SK-N-SH (cell line): ENCODE data around the gene VPS11. TPM values are rescaled to one million over a fixed set of nuclear protein-coding genes. Genes with fewer than 3 reads are reported as not detected.

Experiments used
- CTCF ChIA-PET: fragments of 300-600, 350-600 bp; formaldehyde crosslinking; extraction: SDS; loops from one replicate; lab custom pipeline; 2021; lab: Yijun Ruan, JAX
- POLR2A ChIA-PET: fragments of 350-600 bp; sonication (Branson Sonifier 250); formaldehyde crosslinking; extraction: SDS; loops from one replicate; lab custom pipeline; 2020; ENCODE audit warnings: antibody characterized with exemption, inconsistent platforms; lab: Yijun Ruan, JAX
- DNase-seq: peaks from one replicate; pipeline ENCODE4 v3.0.0; 2012
- H2AFZ ChIP-seq: fragments of 200-600 bp; sonication (generic); 2 replicates; pipeline ENCODE4 v1.8.1; 2016; ENCODE audit warnings: antibody characterized with exemption, mild to moderate bottlenecking, low read depth
- H3F3A ChIP-seq: fragments of 200-600 bp; sonication (generic); replicated peaks from 2 replicates; pipeline ENCODE3; 2016; ENCODE audit warnings: antibody characterized with exemption, mild to moderate bottlenecking; ENCODE audit not compliant: insufficient read depth
- H3K27ac ChIP-seq, 2 experiments: fragments of 200-500 bp in 1 of 2; fragments of 200-600 bp in 1 of 2; sonication (Bioruptor generic) in 1 of 2; sonication (generic), shearing (Covaris generic) in 1 of 2; 2 replicates each; pipeline versions ENCODE4 v1.5.1 to v1.6.1; 2014 to 2016; ENCODE audit warnings: low read depth in 2 of 2, inconsistent platforms in 1 of 2, low read length in 1 of 2, mild to moderate bottlenecking in 1 of 2, mixed read lengths in 1 of 2
- H3K27me3 ChIP-seq: fragments of 200-600 bp; sonication (generic), shearing (Covaris generic); 2 replicates; pipeline ENCODE4 v1.6.1; 2016; ENCODE audit warnings: mixed run types; ENCODE audit not compliant: insufficient read depth
- H3K36me3 ChIP-seq, 2 experiments: fragments of 200-500 bp in 1 of 2; fragments of 200-600 bp in 1 of 2; sonication (Bioruptor generic) in 1 of 2; sonication (generic) in 1 of 2; replicated peaks in 1 of 2; 2 replicates each; pipeline versions ENCODE3 to v1.5.1; 2014 to 2016; ENCODE audit warnings: low read length in 1 of 2, mild to moderate bottlenecking in 1 of 2; ENCODE audit not compliant: insufficient read depth in 2 of 2, control insufficient read depth in 1 of 2
- H3K4me1 ChIP-seq, 2 experiments: fragments of 200-500 bp in 1 of 2; fragments of 200-600 bp in 1 of 2; sonication (Bioruptor generic) in 1 of 2; sonication (generic), shearing (Covaris generic) in 1 of 2; 2 replicates each; pipeline versions ENCODE4 v1.5.1 to v1.6.1; 2014 to 2016; ENCODE audit warnings: low read depth in 1 of 2, low read length in 1 of 2, mixed run types in 1 of 2; ENCODE audit not compliant: insufficient read depth in 2 of 2, control insufficient read depth in 1 of 2
- H3K4me2 ChIP-seq: fragments of 200-600 bp; sonication (generic), shearing (Covaris generic); 2 replicates; pipeline ENCODE4 v1.6.1; 2017; ENCODE audit warnings: mixed run types
- H3K4me3 ChIP-seq, 2 experiments: fragments of 200-500 bp in 1 of 2; fragments of 200-600 bp in 1 of 2; sonication (Bioruptor generic) in 1 of 2; sonication (generic), shearing (Covaris generic) in 1 of 2; 2 replicates each; pipeline versions ENCODE4 v1.5.1 to v1.8.1; 2014 to 2016; ENCODE audit warnings: low read depth in 2 of 2, inconsistent platforms in 1 of 2, low read length in 1 of 2, mild to moderate bottlenecking in 1 of 2, mixed read lengths in 1 of 2, moderate library complexity in 1 of 2
- H3K79me2 ChIP-seq: fragments of 200-600 bp; sonication (generic); 2 replicates; pipeline ENCODE4 v1.8.1; 2017; ENCODE audit warnings: mild to moderate bottlenecking; ENCODE audit not compliant: insufficient read depth
- H3K9ac ChIP-seq: fragments of 200-600 bp; sonication (generic); 2 replicates; pipeline ENCODE4 v1.6.1; 2017; ENCODE audit warnings: mixed run types
- H3K9me2 ChIP-seq: fragments of 200-600 bp; sonication (generic); 2 replicates; pipeline ENCODE4 v1.6.1; 2017; ENCODE audit warnings: mixed run types
- H3K9me3 ChIP-seq: fragments of 200-600 bp; sonication (generic); 2 replicates; pipeline ENCODE4 v1.6.1; 2017; ENCODE audit warnings: mixed run types, mild to moderate bottlenecking, moderate library complexity
- H4K20me1 ChIP-seq: fragments of 200-600 bp; sonication (generic); 2 replicates; pipeline ENCODE4 v1.6.1; 2017; ENCODE audit warnings: mild to moderate bottlenecking, mixed run types; ENCODE audit not compliant: insufficient read depth
- CHD2 ChIP-seq: fragments of 150-350 bp; IDR thresholded peaks from 2 replicates; pipeline ENCODE4 v1.6.1; 2018; ENCODE audit warnings: low read length; ENCODE audit not compliant: partially characterized antibody
- ELF1 ChIP-seq: IDR thresholded peaks from 2 replicates; pipeline ENCODE4 v1.4.0; 2012
- EP300 ChIP-seq, 2 experiments: IDR thresholded peaks; 2 replicates each; pipeline versions ENCODE4 v1.4.0 to v1.6.1; 2012; ENCODE audit warnings: borderline replicate concordance in 1 of 2, low read depth in 1 of 2, low read length in 1 of 2
- FOSL2 ChIP-seq: IDR thresholded peaks from 2 replicates; pipeline ENCODE4 v1.4.0; 2012; ENCODE audit warnings: low read depth, mild to moderate bottlenecking, moderate library complexity, borderline replicate concordance
- JUND ChIP-seq: IDR thresholded peaks from 2 replicates; pipeline ENCODE4 v1.4.0; 2012
- MEF2A ChIP-seq: IDR thresholded peaks from 2 replicates; pipeline ENCODE4 v1.4.0; 2012; ENCODE audit warnings: low read depth, borderline replicate concordance
- NRF1 ChIP-seq: IDR thresholded peaks from 2 replicates; pipeline ENCODE4 v1.6.1; 2012; ENCODE audit warnings: low read depth, mild to moderate bottlenecking, low read length
- POLR2AphosphoS5 ChIP-seq: IDR thresholded peaks from 2 replicates; pipeline ENCODE4 v1.6.1; 2012; ENCODE audit warnings: low read depth, low read length
- RCOR1 ChIP-seq: fragments of 150-350 bp; IDR thresholded peaks from 2 replicates; pipeline ENCODE4 v1.6.1; 2017; ENCODE audit warnings: antibody characterized with exemption, low read length
- RXRA ChIP-seq: IDR thresholded peaks from 2 replicates; pipeline ENCODE4 v1.4.0; 2012; ENCODE audit warnings: low read depth, mild to moderate bottlenecking, borderline replicate concordance
- SIN3A ChIP-seq: IDR thresholded peaks from 2 replicates; pipeline ENCODE4 v1.6.1; 2012; ENCODE audit warnings: low read depth, mild to moderate bottlenecking, low read length, moderate library complexity, borderline replicate concordance
- SMC3 ChIP-seq: IDR thresholded peaks from 2 replicates; pipeline ENCODE4 v1.6.1; 2012; ENCODE audit warnings: low read depth, low read length, improper control_type of control experiment
- TAF1 ChIP-seq: IDR thresholded peaks from 2 replicates; pipeline ENCODE4 v1.6.1; 2012; ENCODE audit warnings: low read depth, mild to moderate bottlenecking, low read length, moderate library complexity, borderline replicate concordance
- TCF12 ChIP-seq: IDR thresholded peaks from 2 replicates; pipeline ENCODE4 v1.4.0; 2012
- WGBS: methylation state at CpG from one replicate; pipeline ENCODE4 v1.1.6; 2017; ENCODE audit warnings: low lambda C conversion rate; 5-methylcytosine and 5-hydroxymethylcytosine counted together
- polyA plus RNA-seq, 3 experiments: library from polyadenylated mRNA; depleted of rRNA; stranded (reverse); fragments of >200 nt; gene quantifications; 2 replicates each; pipeline ENCODE4 v1.2.3, GENCODE V29; 2012
- TF ChIP-seq, protein P1 (sequence below): fragments of 200-600 bp; sonication (generic); IDR thresholded peaks from 2 replicates; pipeline ENCODE4 v1.6.1; 2017; ENCODE audit warnings: antibody characterized with exemption, mild to moderate bottlenecking, moderate library complexity
- TF ChIP-seq, protein P2 (sequence below): IDR thresholded peaks from 2 replicates; pipeline ENCODE4 v1.6.1; 2012; ENCODE audit warnings: mild to moderate bottlenecking, low read depth, low read length, moderate library complexity
- TF ChIP-seq, protein P3 (sequence below): fragments of 150-350 bp; IDR thresholded peaks from 2 replicates; pipeline ENCODE4 v1.6.1; 2017; ENCODE audit warnings: antibody characterized with exemption, low read length, low read depth, borderline replicate concordance
- TF ChIP-seq, protein P4 (sequence below): IDR thresholded peaks from 2 replicates; pipeline ENCODE4 v1.4.0; 2012; ENCODE audit warnings: low read depth

The VPS11 gene
- polyA plus RNA-seq, 1 of the 3 experiments (the other 2 are of a cell fraction): 14.8 TPM

DNA sequence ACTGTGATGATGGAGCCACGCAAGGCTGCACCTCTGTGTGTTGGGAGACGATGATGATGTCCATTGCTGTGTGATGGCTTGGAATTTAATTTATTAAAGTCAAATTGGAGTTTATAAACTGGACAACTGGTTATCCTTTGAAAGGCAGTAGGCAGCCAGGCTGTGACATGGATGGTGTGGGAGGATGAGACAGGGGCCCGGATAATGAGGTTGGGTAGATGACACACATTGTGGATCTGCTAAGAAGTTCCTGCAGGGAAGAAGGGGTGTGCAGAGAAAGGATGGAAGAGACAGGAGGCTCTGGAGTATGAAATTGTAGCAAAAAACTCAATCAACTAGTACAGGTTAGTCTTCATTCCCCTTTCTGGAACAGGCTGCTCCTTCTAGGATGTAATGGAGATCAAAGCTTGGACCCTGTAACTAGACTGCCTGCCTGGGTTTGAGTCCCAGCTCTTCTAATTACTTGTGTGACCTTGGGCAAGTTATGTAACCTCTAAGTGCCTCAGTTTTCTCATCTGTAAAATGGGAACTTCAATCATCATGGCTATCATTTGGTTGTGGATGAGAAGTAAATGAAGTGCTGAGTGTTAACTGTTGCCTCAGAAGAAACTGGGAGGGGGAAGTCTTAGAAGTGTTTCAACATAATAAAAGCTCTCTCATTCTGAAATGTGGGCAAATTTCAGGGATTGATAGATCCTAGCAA, 49.5 kb downstream of the VPS11 start:
- Histone ChIP-seq H3K9me2 (no peaks in the 10 kb centered on the region), H3F3A (peaks cover 12% of the 10 kb centered on the region), H3K9me3 (no peaks in the 10 kb centered on the region), H3K27me3 (no peaks in the 10 kb centered on the region), H3K4me3 (no peak overlapping the region), H3K36me3 (peaks cover 0 to 36% of the 10 kb centered on the region in 2 experiments), H3K9ac (no peak overlapping the region), H2AFZ (no peak overlapping the region), H3K4me2 (no peak overlapping the region), H3K27ac (no peak overlapping the region), H3K4me1 (peaks cover 7 to 11% of the 10 kb centered on the region in 2 experiments; a peak in 3 of 4 replicates), H3K79me2 (peaks cover 7% of the 10 kb centered on the region), H4K20me1 (no peaks in the 10 kb centered on the region)
- DNase-seq: no peak
- POLR2A ChIA-PET: no interaction called here
- 98% methylated on average over 3 of the region's 3 CpGs for WGBS
- CTCF ChIA-PET: interaction anchor here (0.6 kb wide), 1 partner anchor 15 kb away, joined by 3 read pairs; no protein-coding TSS in a partner anchor
- TF ChIP-seq RCOR1 (no peak), JUND (no peak), SMC3 (no peak), CHD2 (no peak), EP300 (IDR thresholded peaks at IDR 0.05; ENCODE audit: borderline replicate concordance in 1 of 2, low read depth in 1 of 2, low read length in 1 of 2) (no peak), TCF12 (no peak), NRF1 (no peak), FOSL2 (no peak), MEF2A (no peak), ELF1 (no peak), RXRA (no peak), SIN3A (no peak), POLR2AphosphoS5 (no peak), TAF1 (no peak)
- TF ChIP-seq, protein P1, sequence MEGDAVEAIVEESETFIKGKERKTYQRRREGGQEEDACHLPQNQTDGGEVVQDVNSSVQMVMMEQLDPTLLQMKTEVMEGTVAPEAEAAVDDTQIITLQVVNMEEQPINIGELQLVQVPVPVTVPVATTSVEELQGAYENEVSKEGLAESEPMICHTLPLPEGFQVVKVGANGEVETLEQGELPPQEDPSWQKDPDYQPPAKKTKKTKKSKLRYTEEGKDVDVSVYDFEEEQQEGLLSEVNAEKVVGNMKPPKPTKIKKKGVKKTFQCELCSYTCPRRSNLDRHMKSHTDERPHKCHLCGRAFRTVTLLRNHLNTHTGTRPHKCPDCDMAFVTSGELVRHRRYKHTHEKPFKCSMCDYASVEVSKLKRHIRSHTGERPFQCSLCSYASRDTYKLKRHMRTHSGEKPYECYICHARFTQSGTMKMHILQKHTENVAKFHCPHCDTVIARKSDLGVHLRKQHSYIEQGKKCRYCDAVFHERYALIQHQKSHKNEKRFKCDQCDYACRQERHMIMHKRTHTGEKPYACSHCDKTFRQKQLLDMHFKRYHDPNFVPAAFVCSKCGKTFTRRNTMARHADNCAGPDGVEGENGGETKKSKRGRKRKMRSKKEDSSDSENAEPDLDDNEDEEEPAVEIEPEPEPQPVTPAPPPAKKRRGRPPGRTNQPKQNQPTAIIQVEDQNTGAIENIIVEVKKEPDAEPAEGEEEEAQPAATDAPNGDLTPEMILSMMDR: no peak
- TF ChIP-seq, protein P2, sequence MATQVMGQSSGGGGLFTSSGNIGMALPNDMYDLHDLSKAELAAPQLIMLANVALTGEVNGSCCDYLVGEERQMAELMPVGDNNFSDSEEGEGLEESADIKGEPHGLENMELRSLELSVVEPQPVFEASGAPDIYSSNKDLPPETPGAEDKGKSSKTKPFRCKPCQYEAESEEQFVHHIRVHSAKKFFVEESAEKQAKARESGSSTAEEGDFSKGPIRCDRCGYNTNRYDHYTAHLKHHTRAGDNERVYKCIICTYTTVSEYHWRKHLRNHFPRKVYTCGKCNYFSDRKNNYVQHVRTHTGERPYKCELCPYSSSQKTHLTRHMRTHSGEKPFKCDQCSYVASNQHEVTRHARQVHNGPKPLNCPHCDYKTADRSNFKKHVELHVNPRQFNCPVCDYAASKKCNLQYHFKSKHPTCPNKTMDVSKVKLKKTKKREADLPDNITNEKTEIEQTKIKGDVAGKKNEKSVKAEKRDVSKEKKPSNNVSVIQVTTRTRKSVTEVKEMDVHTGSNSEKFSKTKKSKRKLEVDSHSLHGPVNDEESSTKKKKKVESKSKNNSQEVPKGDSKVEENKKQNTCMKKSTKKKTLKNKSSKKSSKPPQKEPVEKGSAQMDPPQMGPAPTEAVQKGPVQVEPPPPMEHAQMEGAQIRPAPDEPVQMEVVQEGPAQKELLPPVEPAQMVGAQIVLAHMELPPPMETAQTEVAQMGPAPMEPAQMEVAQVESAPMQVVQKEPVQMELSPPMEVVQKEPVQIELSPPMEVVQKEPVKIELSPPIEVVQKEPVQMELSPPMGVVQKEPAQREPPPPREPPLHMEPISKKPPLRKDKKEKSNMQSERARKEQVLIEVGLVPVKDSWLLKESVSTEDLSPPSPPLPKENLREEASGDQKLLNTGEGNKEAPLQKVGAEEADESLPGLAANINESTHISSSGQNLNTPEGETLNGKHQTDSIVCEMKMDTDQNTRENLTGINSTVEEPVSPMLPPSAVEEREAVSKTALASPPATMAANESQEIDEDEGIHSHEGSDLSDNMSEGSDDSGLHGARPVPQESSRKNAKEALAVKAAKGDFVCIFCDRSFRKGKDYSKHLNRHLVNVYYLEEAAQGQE: no peak
- TF ChIP-seq, protein P3, sequence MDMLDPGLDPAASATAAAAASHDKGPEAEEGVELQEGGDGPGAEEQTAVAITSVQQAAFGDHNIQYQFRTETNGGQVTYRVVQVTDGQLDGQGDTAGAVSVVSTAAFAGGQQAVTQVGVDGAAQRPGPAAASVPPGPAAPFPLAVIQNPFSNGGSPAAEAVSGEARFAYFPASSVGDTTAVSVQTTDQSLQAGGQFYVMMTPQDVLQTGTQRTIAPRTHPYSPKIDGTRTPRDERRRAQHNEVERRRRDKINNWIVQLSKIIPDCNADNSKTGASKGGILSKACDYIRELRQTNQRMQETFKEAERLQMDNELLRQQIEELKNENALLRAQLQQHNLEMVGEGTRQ: no peak
- TF ChIP-seq, protein P4, sequence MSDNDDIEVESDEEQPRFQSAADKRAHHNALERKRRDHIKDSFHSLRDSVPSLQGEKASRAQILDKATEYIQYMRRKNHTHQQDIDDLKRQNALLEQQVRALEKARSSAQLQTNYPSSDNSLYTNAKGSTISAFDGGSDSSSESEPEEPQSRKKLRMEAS: no peak
